SK-N-SH (cell line): ENCODE data around the gene NR2C1. TPM values are rescaled to one million over a fixed set of nuclear protein-coding genes. Genes with fewer than 3 reads are reported as not detected.
"Not testable (repeated sequence)": the region's sequence is repeated elsewhere in the genome, so short reads cannot be mapped to it uniquely, and the experiment has no call there.

Experiments
- CTCF ChIA-PET: fragments of 300-600, 350-600 bp; formaldehyde crosslinking; extraction: SDS; loops from one replicate; lab custom pipeline; 2021; lab: Yijun Ruan, JAX
- POLR2A ChIA-PET: fragments of 350-600 bp; sonication (Branson Sonifier 250); formaldehyde crosslinking; extraction: SDS; loops from one replicate; lab custom pipeline; 2020; ENCODE audit warnings: antibody characterized with exemption, inconsistent platforms; lab: Yijun Ruan, JAX
- DNase-seq: peaks from one replicate; pipeline ENCODE4 v3.0.0; 2012
- H2AFZ ChIP-seq: fragments of 200-600 bp; sonication (generic); 2 replicates; pipeline ENCODE4 v1.8.1; 2016; ENCODE audit warnings: antibody characterized with exemption, mild to moderate bottlenecking, low read depth
- H3F3A ChIP-seq: fragments of 200-600 bp; sonication (generic); replicated peaks from 2 replicates; pipeline ENCODE3; 2016; ENCODE audit warnings: antibody characterized with exemption, mild to moderate bottlenecking; ENCODE audit not compliant: insufficient read depth
- H3K27ac ChIP-seq, 2 experiments: fragments of 200-500 bp in 1 of 2; fragments of 200-600 bp in 1 of 2; sonication (Bioruptor generic) in 1 of 2; sonication (generic), shearing (Covaris generic) in 1 of 2; 2 replicates each; pipeline versions ENCODE4 v1.5.1 to v1.6.1; 2014 to 2016; ENCODE audit warnings: low read depth in 2 of 2, inconsistent platforms in 1 of 2, low read length in 1 of 2, mild to moderate bottlenecking in 1 of 2, mixed read lengths in 1 of 2
- H3K27me3 ChIP-seq: fragments of 200-600 bp; sonication (generic), shearing (Covaris generic); 2 replicates; pipeline ENCODE4 v1.6.1; 2016; ENCODE audit warnings: mixed run types; ENCODE audit not compliant: insufficient read depth
- H3K36me3 ChIP-seq, 2 experiments: fragments of 200-500 bp in 1 of 2; fragments of 200-600 bp in 1 of 2; sonication (Bioruptor generic) in 1 of 2; sonication (generic) in 1 of 2; replicated peaks in 1 of 2; 2 replicates each; pipeline versions ENCODE3 to v1.5.1; 2014 to 2016; ENCODE audit warnings: low read length in 1 of 2, mild to moderate bottlenecking in 1 of 2; ENCODE audit not compliant: insufficient read depth in 2 of 2, control insufficient read depth in 1 of 2
- H3K4me1 ChIP-seq, 2 experiments: fragments of 200-500 bp in 1 of 2; fragments of 200-600 bp in 1 of 2; sonication (Bioruptor generic) in 1 of 2; sonication (generic), shearing (Covaris generic) in 1 of 2; 2 replicates each; pipeline versions ENCODE4 v1.5.1 to v1.6.1; 2014 to 2016; ENCODE audit warnings: low read depth in 1 of 2, low read length in 1 of 2, mixed run types in 1 of 2; ENCODE audit not compliant: insufficient read depth in 2 of 2, control insufficient read depth in 1 of 2
- H3K4me2 ChIP-seq: fragments of 200-600 bp; sonication (generic), shearing (Covaris generic); 2 replicates; pipeline ENCODE4 v1.6.1; 2017; ENCODE audit warnings: mixed run types
- H3K4me3 ChIP-seq, 2 experiments: fragments of 200-500 bp in 1 of 2; fragments of 200-600 bp in 1 of 2; sonication (Bioruptor generic) in 1 of 2; sonication (generic), shearing (Covaris generic) in 1 of 2; 2 replicates each; pipeline versions ENCODE4 v1.5.1 to v1.8.1; 2014 to 2016; ENCODE audit warnings: low read depth in 2 of 2, inconsistent platforms in 1 of 2, low read length in 1 of 2, mild to moderate bottlenecking in 1 of 2, mixed read lengths in 1 of 2, moderate library complexity in 1 of 2
- H3K79me2 ChIP-seq: fragments of 200-600 bp; sonication (generic); 2 replicates; pipeline ENCODE4 v1.8.1; 2017; ENCODE audit warnings: mild to moderate bottlenecking; ENCODE audit not compliant: insufficient read depth
- H3K9ac ChIP-seq: fragments of 200-600 bp; sonication (generic); 2 replicates; pipeline ENCODE4 v1.6.1; 2017; ENCODE audit warnings: mixed run types
- H3K9me2 ChIP-seq: fragments of 200-600 bp; sonication (generic); 2 replicates; pipeline ENCODE4 v1.6.1; 2017; ENCODE audit warnings: mixed run types
- H3K9me3 ChIP-seq: fragments of 200-600 bp; sonication (generic); 2 replicates; pipeline ENCODE4 v1.6.1; 2017; ENCODE audit warnings: mixed run types, mild to moderate bottlenecking, moderate library complexity
- H4K20me1 ChIP-seq: fragments of 200-600 bp; sonication (generic); 2 replicates; pipeline ENCODE4 v1.6.1; 2017; ENCODE audit warnings: mild to moderate bottlenecking, mixed run types; ENCODE audit not compliant: insufficient read depth
- CHD2 ChIP-seq: fragments of 150-350 bp; IDR thresholded peaks from 2 replicates; pipeline ENCODE4 v1.6.1; 2018; ENCODE audit warnings: low read length; ENCODE audit not compliant: partially characterized antibody
- ELF1 ChIP-seq: IDR thresholded peaks from 2 replicates; pipeline ENCODE4 v1.4.0; 2012
- EZH2phosphoT487 ChIP-seq: fragments of 200-600 bp; sonication (generic); IDR thresholded peaks from 2 replicates; pipeline ENCODE4 v1.6.1; 2017; ENCODE audit warnings: low read depth, mixed run types, mild to moderate bottlenecking, antibody characterized with exemption, moderate library complexity, borderline replicate concordance
- FOSL2 ChIP-seq: IDR thresholded peaks from 2 replicates; pipeline ENCODE4 v1.4.0; 2012; ENCODE audit warnings: low read depth, mild to moderate bottlenecking, moderate library complexity, borderline replicate concordance
- FOXJ3 ChIP-seq: sonication (generic); formaldehyde crosslinking; IDR thresholded peaks from 2 replicates; pipeline ENCODE4 v1.5.1; 2020; ENCODE audit warnings: mild to moderate bottlenecking, missing genetic modification reagents
- FOXM1 ChIP-seq: IDR thresholded peaks from 2 replicates; pipeline ENCODE4 v1.4.0; 2012; ENCODE audit warnings: low read depth, mild to moderate bottlenecking
- IRF3 ChIP-seq: fragments of 150-350 bp; IDR thresholded peaks from 2 replicates; pipeline ENCODE4 v1.6.1; 2016; ENCODE audit warnings: mild to moderate bottlenecking, low read depth, low read length
- JUND ChIP-seq: IDR thresholded peaks from 2 replicates; pipeline ENCODE4 v1.4.0; 2012
- MAX ChIP-seq: IDR thresholded peaks from 2 replicates; pipeline ENCODE4 v1.4.0; 2012; ENCODE audit warnings: low read depth
- MEF2A ChIP-seq: IDR thresholded peaks from 2 replicates; pipeline ENCODE4 v1.4.0; 2012; ENCODE audit warnings: low read depth, borderline replicate concordance
- NRF1 ChIP-seq: IDR thresholded peaks from 2 replicates; pipeline ENCODE4 v1.6.1; 2012; ENCODE audit warnings: low read depth, mild to moderate bottlenecking, low read length
- RAD21 ChIP-seq: IDR thresholded peaks from 2 replicates; pipeline ENCODE4 v1.6.1; 2012; ENCODE audit warnings: mild to moderate bottlenecking, low read length
- RCOR1 ChIP-seq: fragments of 150-350 bp; IDR thresholded peaks from 2 replicates; pipeline ENCODE4 v1.6.1; 2017; ENCODE audit warnings: antibody characterized with exemption, low read length
- SMC3 ChIP-seq: IDR thresholded peaks from 2 replicates; pipeline ENCODE4 v1.6.1; 2012; ENCODE audit warnings: low read depth, low read length, improper control_type of control experiment
- TAF1 ChIP-seq: IDR thresholded peaks from 2 replicates; pipeline ENCODE4 v1.6.1; 2012; ENCODE audit warnings: low read depth, mild to moderate bottlenecking, low read length, moderate library complexity, borderline replicate concordance
- TCF12 ChIP-seq: IDR thresholded peaks from 2 replicates; pipeline ENCODE4 v1.4.0; 2012
- YY1 ChIP-seq: IDR thresholded peaks from 2 replicates; pipeline ENCODE4 v1.4.0; 2012; ENCODE audit warnings: low read depth, mild to moderate bottlenecking
- ZBTB33 ChIP-seq: IDR thresholded peaks from 2 replicates; pipeline ENCODE4 v1.4.0; 2012; ENCODE audit warnings: low read depth, borderline replicate concordance
- WGBS: methylation state at CpG from one replicate; pipeline ENCODE4 v1.1.6; 2017; ENCODE audit warnings: low lambda C conversion rate; 5-methylcytosine and 5-hydroxymethylcytosine counted together
- polyA plus RNA-seq, 3 experiments: library from polyadenylated mRNA; depleted of rRNA; stranded (reverse); fragments of >200 nt; gene quantifications; 2 replicates each; pipeline ENCODE4 v1.2.3, GENCODE V29; 2012

The NR2C1 gene
- polyA plus RNA-seq, 1 of the 3 experiments (the other 2 are of a cell fraction) = 15.9 TPM

- TF ChIP-seq CHD2 = no peak
- no peak for TF ChIP-seq RCOR1
- no peak for TF ChIP-seq NRF1
- TF ChIP-seq ZBTB33 = no peak
- no peak for TF ChIP-seq RAD21
- no peak for TF ChIP-seq FOSL2
- TF ChIP-seq FOXJ3 (CRISPR knock-in tag) = no peak
- TF ChIP-seq JUND = no peak
- no peak for TF ChIP-seq TAF1
- TF ChIP-seq IRF3 = no peak
- TF ChIP-seq MAX = no peak
- no peak for TF ChIP-seq SMC3
- no peak for TF ChIP-seq YY1
- TF ChIP-seq FOXM1 = no peak
- TF ChIP-seq ELF1 = no peak
- no peak for TF ChIP-seq TCF12
- no peak for TF ChIP-seq EZH2phosphoT487
- no peak for TF ChIP-seq MEF2A
- Histone ChIP-seq H3K4me2 (no peak overlapping the region), H3K9me3 (no peaks in the 10 kb centered on the region), H3K4me3 (no peak overlapping the region), H3K27me3 (no peaks in the 10 kb centered on the region), H3K4me1 (no peaks in the 10 kb centered on the region; a peak in 1 of 4 replicates), H4K20me1 (no peaks in the 10 kb centered on the region), H2AFZ (no peak overlapping the region), H3K9me2 (no peaks in the 10 kb centered on the region), H3F3A (no peaks in the 10 kb centered on the region), H3K36me3 (peaks cover 16 to 20% of the 10 kb centered on the region in 2 experiments), H3K79me2 (no peaks in the 10 kb centered on the region), H3K9ac (no peak overlapping the region), H3K27ac (no peak overlapping the region; a peak in 1 of 4 replicates)
- WGBS = 96% methylated on average over 2 of the region's 2 CpGs
- DNase-seq = no peak
- CTCF ChIA-PET = interaction anchor here (0.6 to 2.1 kb wide), 2 partner anchors 21 to 240 kb away, joined by 3 to 7 read pairs; no protein-coding TSS in a partner anchor
- POLR2A ChIA-PET = no interaction called here
Measured at GRCh38 chr12:95096378-95096777, 23.0 kb upstream of the NR2C1 start.

- H3K9me2 ChIP-seq, H3K9me3 ChIP-seq, H3F3A ChIP-seq, H3K79me2 ChIP-seq, H3K4me1 ChIP-seq, H3K4me3 ChIP-seq, H3K27ac ChIP-seq, H3K27me3 ChIP-seq, H3K4me2 ChIP-seq, H2AFZ ChIP-seq, POLR2A ChIA-PET, DNase-seq, H3K9ac ChIP-seq, H4K20me1 ChIP-seq: not testable (repeated sequence)
- peaks cover 17 to 24% of the 10 kb centered on the region in 2 experiments for H3K36me3 ChIP-seq
- WGBS = 100% methylated on average over 2 of the region's 2 CpGs
- CTCF ChIA-PET = interaction anchor here (0.6 to 2.1 kb wide), 2 partner anchors 21 to 241 kb away, joined by 3 to 7 read pairs; no protein-coding TSS in a partner anchor
Measured at GRCh38 chr12:95095866-95096265, 22.4 kb upstream of the NR2C1 start.
